ENCODE measurements around the gene ADGRF1. TPM values are rescaled to one million over a fixed set of nuclear protein-coding genes. Genes with fewer than 3 reads are reported as not detected.

ADGRF1 gene
- total RNA-seq, 1 experiment from 2014 or later = 39.6 TPM

GRCh38 chr6:47048638-47049037 is 6.5 kb upstream of the ADGRF1 start:
- Histone ChIP-seq H3K4me1 (ENCODE audit: control insufficient read depth in 1 of 2, insufficient read depth in 2 of 2, low read length in 2 of 2) (peaks cover 23 to 50% of the 10 kb centered on the region in 2 experiments), H3K36me3 (ENCODE audit: control insufficient read depth in 1 of 2, insufficient read depth in 2 of 2, low read length in 2 of 2) (no peaks in the 10 kb centered on the region), H3K27me3 (ENCODE audit: insufficient read depth, low read length) (no peaks in the 10 kb centered on the region), H3K27ac (ENCODE audit: low read depth, low read length) (no peak overlapping the region), H3K9me2 (ENCODE audit: insufficient read depth) (no peaks in the 10 kb centered on the region), H4K20me1 (ENCODE audit: insufficient read depth) (no peaks in the 10 kb centered on the region), H3K4me2 (ENCODE audit: low read length) (no peak overlapping the region), H3K4me3 (replicated peaks in 1 of 2; ENCODE audit: low read depth in 1 of 2, low read length in 2 of 2) (no peak overlapping the region), H3K9ac (ENCODE audit: low read length) (no peak overlapping the region), H3K9me3 (ENCODE audit: control insufficient read depth in 1 of 2, insufficient read depth in 1 of 2, low read depth in 1 of 2, low read length in 2 of 2) (no peaks in the 10 kb centered on the region), H3K79me2 (ENCODE audit: insufficient read depth, low read length) (no peaks in the 10 kb centered on the region), H2AFZ (ENCODE audit: low read depth, low read length, poor library complexity, severe bottlenecking) (peak overlapping the region; percentile 83)
- ChIA-PET POLR2A (no interaction called here), RAD21 (ENCODE audit: low non-redundant PET in 1 of 2, low total read pairs in 2 of 2, uncharacterized antibody in 2 of 2, unreplicated experiment in 2 of 2) (no interaction called here), CTCF (interaction anchor here (0.9 to 1.3 kb wide), 2 partner anchors 14 to 1122 kb away, joined by 3 read pairs; no protein-coding TSS in a partner anchor)
- ATAC-seq = no peak
- TF ChIP-seq EZH2phosphoT487 (IDR thresholded peaks at IDR 0.05; ENCODE audit: borderline replicate concordance) (no peak), POLR2A (IDR thresholded peaks at IDR 0.05; ENCODE audit: borderline replicate concordance, extremely low read depth, insufficient read depth, insufficient read length) (no peak), EZH2 (IDR thresholded peaks at IDR 0.05) (no peak), MAX (IDR thresholded peaks at IDR 0.05) (no peak), CBX3 (IDR thresholded peaks at IDR 0.05; ENCODE audit: low read depth) (no peak), YY1 (IDR thresholded peaks at IDR 0.05; ENCODE audit: extremely low read depth, insufficient replicate concordance, low read depth, low read length) (no peak), ZNF274 (IDR thresholded peaks at IDR 0.05; ENCODE audit: low read depth, low read length) (no peak), SRF (IDR thresholded peaks at IDR 0.05; ENCODE audit: low read depth) (no peak), ELF1 (IDR thresholded peaks at IDR 0.05; ENCODE audit: borderline replicate concordance, low read depth) (no peak), RAD21 (IDR thresholded peaks at IDR 0.05; ENCODE audit: low read depth) (no peak), JUND (IDR thresholded peaks at IDR 0.05) (no peak), CTCF (IDR thresholded peaks at IDR 0.05 in 2 of 3, conservative IDR thresholded peaks at IDR 0.05 in 1 of 3; ENCODE audit: borderline replicate concordance in 1 of 3, insufficient read depth in 1 of 3, low read depth in 2 of 3, low read length in 2 of 3) (no peak), POLR2AphosphoS5 (IDR thresholded peaks at IDR 0.05; ENCODE audit: low read depth, low read length) (no peak), ZBTB33 (IDR thresholded peaks at IDR 0.05; ENCODE audit: extremely low read depth, insufficient replicate concordance, low read length) (no peak)
- intact Hi-C loops (cut with micrococcal nuclease) = loop anchor here (5.0 to 10.0 kb wide), 4 partner anchors 266 to 631 kb away; partner anchors contain the start of genes CYP39A1, PLA2G7 and SLC25A27
- no TSS peak for BruUV-seq (replicated peaks)
- DNase-seq (ENCODE audit: low read depth, low spot score) = no peak
